Hematopoietic multipotent progenitor cell treated with erythropoietin and hydrocortisone succinate and interleukin-3 and kit ligand, for 8 days (in vitro differentiated cells): ENCODE measurements around the gene ADARB2.

Experiments used
- DNase-seq: peaks from one replicate; pipeline ENCODE4 v3.0.0-alpha.2; 2015

The ADARB2 gene

GRCh38 chr10:1132584-1132983, 604.7 kb downstream of the ADARB2 start:
- DNase-seq, result no peak

DNA sequence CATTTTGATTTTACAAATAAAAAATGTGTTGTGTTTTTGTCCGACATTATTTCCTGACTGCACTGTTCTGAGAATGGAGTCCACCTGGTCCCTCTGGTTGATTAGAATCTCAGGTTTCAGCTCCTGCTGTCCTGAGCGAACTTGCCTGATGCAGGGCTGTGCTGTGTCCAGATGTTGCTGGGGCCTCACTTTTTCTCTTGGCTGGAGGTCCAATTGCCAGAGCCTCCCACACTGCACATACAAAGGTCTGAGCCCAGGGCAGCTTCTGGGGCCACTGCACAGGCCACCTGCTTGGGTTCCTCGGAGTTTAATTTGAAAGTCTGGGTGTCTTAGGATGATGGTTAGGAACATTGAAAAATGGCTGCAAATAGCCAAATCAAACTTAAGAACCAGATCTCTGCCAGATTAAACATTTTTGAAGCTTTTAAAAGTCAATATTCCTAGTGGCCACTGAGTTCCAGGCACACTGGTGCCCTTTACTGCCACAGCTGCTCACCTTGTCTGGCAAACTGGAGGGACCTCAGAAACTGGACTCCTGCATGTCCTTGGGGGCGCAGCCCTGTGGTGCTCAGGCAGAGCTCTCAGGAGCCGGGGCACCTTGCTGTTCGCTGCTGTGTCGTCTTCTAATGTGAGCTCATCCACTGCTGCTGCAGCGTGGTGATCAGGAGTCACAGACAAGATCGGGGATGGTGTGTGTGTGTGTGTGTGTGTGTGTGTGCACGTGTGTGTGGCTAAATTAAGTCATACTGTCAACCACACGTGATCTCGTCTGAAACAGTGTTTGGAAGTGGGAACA, 606.1 kb downstream of the ADARB2 start:
- no peak for DNase-seq

DNA sequence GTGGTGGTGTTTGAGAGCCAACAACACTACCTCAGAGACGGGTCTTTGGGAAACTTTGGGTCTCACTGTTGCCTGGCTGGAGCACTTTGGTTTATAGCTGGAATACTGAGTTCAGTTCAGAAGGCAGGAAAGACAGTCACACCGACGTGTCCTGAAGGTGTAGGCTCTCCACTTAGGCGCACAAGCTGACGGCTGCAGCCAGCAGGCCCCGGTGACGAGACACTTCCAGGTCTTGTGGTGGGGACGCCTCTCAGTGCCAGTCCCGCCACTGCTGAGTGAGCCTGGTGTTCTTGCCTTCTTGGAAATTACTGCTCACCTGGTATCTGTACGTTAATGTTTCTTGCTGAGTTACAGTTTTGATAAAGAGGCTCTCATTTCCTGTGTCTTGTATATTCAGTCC, 607.1 kb downstream of the ADARB2 start:
- no peak for DNase-seq

DNA sequence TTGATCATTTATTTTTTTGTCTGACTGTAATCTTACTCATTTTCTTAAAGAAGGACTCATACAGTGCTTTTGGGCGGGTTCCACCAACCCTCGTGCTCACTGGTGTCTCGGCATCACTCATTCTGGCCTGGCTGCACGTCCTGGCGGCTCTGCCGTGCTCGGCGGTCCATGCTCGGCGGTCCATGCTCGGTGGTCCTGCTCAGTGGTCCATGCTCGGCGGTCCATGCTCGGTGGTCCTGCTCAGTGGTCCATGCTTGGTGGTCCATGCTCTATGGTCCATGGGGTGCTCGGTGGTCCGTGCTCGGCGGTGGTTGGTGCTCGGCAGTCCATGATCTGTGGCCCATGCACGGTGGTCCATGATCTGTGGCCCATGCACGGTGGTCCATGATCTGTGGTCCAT, 608.7 kb downstream of the ADARB2 start:
- DNase-seq, result no peak

- DNase-seq, result no peak
Observed at GRCh38 chr10:1128115-1128514, 609.2 kb downstream of the ADARB2 start.

DNA sequence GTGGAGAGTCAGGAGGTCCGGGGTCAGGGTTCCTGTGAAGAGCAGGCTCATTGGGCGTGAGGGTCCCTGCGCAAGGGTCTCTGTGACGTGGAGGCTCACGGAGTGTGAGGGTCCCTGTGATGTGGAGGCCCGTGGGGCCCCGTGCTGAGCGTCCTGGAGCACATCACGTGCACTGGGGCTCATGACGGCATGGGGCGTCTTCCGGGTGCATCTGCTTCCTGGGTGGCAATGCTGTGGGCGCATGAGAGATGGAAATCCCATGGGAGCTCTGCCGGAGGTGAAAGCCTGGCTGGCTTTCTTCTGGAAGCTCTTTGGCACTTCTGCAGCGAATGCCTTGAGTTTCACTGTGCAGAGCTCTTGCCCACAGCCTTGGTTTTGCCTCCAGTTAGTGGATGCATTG, 609.7 kb downstream of the ADARB2 start:
- DNase-seq, result no peak
